ENCODE results near the gene SMARCAL1. TPM values are rescaled to one million over a fixed set of nuclear protein-coding genes. Genes with fewer than 3 reads are reported as not detected.

Gene SMARCAL1
- total and polyA plus RNA-seq, 2 of the 13 experiments (the other 11 are each of a cell fraction or from before 2014, with no cell fraction given), result 12.7 to 21.3 TPM

DNA sequence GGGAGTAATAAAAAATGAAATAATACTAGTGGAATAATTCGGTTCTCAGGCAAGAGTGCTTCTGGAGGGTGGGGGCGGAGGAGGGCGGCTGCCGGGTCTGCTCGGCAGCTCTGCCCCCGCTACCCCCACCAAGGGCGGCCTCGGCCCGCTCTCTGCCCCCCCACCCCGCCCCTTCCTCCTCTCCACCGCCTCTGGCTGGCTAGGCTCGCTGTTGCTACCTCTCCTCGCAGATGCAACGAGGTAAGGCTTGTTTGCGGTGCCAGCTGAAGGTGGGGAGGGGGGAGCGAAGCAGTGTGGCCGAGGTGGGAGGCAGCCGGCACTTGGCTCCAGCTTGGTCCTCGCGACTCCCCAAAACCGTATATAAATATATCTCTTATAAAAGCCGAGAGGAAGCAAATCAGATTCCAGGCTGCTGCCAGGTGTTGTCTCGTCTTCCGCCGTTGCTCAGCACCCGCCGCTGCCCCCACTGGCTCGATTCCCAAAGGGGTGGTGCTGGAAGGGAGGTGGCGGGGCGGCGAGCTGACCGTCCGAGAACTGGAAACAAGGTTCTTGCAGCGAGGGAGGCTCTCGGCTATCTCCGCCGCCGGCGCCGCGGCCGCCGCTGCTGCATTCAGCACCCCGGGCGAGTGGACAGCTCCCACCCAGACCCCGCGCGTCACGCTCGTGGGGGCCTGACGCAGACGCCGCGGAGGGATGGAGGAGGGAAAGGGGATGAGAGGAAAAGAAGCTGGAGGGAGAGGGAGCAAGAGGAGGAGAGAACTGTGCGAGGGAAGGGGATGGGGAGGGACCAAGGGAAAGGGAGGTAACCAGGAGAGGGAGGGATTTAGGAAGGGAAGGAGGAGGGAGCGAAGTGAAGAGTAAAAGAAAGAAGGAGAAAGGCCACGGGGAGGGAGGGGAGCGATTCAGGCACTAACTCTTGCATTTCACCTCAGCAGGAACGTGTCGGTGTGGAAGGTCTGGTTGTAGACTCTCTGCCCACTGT lies 40.3 kb upstream of the SMARCAL1 start, which contains the start of gene MARCHF4 (continued):
- TF ChIP-seq, protein P1, sequence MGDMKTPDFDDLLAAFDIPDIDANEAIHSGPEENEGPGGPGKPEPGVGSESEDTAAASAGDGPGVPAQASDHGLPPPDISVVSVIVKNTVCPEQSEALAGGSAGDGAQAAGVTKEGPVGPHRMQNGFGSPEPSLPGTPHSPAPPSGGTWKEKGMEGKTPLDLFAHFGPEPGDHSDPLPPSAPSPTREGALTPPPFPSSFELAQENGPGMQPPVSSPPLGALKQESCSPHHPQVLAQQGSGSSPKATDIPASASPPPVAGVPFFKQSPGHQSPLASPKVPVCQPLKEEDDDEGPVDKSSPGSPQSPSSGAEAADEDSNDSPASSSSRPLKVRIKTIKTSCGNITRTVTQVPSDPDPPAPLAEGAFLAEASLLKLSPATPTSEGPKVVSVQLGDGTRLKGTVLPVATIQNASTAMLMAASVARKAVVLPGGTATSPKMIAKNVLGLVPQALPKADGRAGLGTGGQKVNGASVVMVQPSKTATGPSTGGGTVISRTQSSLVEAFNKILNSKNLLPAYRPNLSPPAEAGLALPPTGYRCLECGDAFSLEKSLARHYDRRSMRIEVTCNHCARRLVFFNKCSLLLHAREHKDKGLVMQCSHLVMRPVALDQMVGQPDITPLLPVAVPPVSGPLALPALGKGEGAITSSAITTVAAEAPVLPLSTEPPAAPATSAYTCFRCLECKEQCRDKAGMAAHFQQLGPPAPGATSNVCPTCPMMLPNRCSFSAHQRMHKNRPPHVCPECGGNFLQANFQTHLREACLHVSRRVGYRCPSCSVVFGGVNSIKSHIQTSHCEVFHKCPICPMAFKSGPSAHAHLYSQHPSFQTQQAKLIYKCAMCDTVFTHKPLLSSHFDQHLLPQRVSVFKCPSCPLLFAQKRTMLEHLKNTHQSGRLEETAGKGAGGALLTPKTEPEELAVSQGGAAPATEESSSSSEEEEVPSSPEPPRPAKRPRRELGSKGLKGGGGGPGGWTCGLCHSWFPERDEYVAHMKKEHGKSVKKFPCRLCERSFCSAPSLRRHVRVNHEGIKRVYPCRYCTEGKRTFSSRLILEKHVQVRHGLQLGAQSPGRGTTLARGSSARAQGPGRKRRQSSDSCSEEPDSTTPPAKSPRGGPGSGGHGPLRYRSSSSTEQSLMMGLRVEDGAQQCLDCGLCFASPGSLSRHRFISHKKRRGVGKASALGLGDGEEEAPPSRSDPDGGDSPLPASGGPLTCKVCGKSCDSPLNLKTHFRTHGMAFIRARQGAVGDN (CRISPR knock-in tag; IDR thresholded peaks at IDR 0.05), result peak; percentile 74
- peak; percentile 75; the same call in 1 of the 2 replicates for TF ChIP-seq ZNF816 (CRISPR knock-in tag; IDR thresholded peaks at IDR 0.05; ENCODE audit: borderline replicate concordance)
- no peak for TF ChIP-seq ZNF496 (CRISPR knock-in tag; IDR thresholded peaks at IDR 0.05; ENCODE audit: insufficient replicate concordance)
- TF ChIP-seq, protein P2, sequence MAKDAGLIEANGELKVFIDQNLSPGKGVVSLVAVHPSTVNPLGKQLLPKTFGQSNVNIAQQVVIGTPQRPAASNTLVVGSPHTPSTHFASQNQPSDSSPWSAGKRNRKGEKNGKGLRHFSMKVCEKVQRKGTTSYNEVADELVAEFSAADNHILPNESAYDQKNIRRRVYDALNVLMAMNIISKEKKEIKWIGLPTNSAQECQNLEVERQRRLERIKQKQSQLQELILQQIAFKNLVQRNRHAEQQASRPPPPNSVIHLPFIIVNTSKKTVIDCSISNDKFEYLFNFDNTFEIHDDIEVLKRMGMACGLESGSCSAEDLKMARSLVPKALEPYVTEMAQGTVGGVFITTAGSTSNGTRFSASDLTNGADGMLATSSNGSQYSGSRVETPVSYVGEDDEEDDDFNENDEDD (CRISPR knock-in tag; IDR thresholded peaks at IDR 0.05; ENCODE audit: borderline replicate concordance), result no peak
- TF ChIP-seq MAFF (IDR thresholded peaks at IDR 0.05; ENCODE audit: low read depth, low read length), result no peak
- TF ChIP-seq ZNF292 (CRISPR knock-in tag; IDR thresholded peaks at IDR 0.05; ENCODE audit: borderline replicate concordance, low read depth), result no peak
- 0 out of 2 replicates have a peak, but pooled peaks have one; percentile 55 for TF ChIP-seq ESRRA (CRISPR knock-in tag; IDR thresholded peaks at IDR 0.05; ENCODE audit: low read depth)
- no peak for TF ChIP-seq ZNF136 (CRISPR knock-in tag; IDR thresholded peaks at IDR 0.05; ENCODE audit: low read depth)
- no peak for TF ChIP-seq ELF4 (CRISPR knock-in tag; IDR thresholded peaks at IDR 0.05; ENCODE audit: borderline replicate concordance)
- TF ChIP-seq, protein P3, sequence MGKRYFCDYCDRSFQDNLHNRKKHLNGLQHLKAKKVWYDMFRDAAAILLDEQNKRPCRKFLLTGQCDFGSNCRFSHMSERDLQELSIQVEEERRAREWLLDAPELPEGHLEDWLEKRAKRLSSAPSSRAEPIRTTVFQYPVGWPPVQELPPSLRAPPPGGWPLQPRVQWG (CRISPR knock-in tag; IDR thresholded peaks at IDR 0.05; ENCODE audit: borderline replicate concordance, low read depth), result no peak
- TF ChIP-seq, protein P4, sequence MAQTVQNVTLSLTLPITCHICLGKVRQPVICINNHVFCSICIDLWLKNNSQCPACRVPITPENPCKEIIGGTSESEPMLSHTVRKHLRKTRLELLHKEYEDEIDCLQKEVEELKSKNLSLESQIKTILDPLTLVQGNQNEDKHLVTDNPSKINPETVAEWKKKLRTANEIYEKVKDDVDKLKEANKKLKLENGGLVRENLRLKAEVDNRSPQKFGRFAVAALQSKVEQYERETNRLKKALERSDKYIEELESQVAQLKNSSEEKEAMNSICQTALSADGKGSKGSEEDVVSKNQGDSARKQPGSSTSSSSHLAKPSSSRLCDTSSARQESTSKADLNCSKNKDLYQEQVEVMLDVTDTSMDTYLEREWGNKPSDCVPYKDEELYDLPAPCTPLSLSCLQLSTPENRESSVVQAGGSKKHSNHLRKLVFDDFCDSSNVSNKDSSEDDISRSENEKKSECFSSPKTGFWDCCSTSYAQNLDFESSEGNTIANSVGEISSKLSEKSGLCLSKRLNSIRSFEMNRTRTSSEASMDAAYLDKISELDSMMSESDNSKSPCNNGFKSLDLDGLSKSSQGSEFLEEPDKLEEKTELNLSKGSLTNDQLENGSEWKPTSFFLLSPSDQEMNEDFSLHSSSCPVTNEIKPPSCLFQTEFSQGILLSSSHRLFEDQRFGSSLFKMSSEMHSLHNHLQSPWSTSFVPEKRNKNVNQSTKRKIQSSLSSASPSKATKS (CRISPR knock-in tag; IDR thresholded peaks at IDR 0.05), result 0 out of 2 replicates have a peak, but pooled peaks have one; percentile 64
- TF ChIP-seq ZNF333 (CRISPR knock-in tag; IDR thresholded peaks at IDR 0.05; ENCODE audit: borderline replicate concordance), result 0 out of 2 replicates have a peak, but pooled peaks have one; percentile 67
- TF ChIP-seq FOXK2 (IDR thresholded peaks at IDR 0.05), result no peak
- TF ChIP-seq PHF5A (CRISPR knock-in tag; IDR thresholded peaks at IDR 0.05; ENCODE audit: low read depth, unreplicated experiment), result no peak
- peak; percentile 57; the same call in 1 of the 2 replicates for TF ChIP-seq CBFB (CRISPR knock-in tag; IDR thresholded peaks at IDR 0.05)
- peak; percentile 94 for TF ChIP-seq ZC3H13 (CRISPR knock-in tag; IDR thresholded peaks at IDR 0.05)
- TF ChIP-seq SNAPC2 (CRISPR knock-in tag; IDR thresholded peaks at IDR 0.05), result peak; percentile 89; the same call in 1 of the 2 replicates
- TF ChIP-seq AKAP8 (CRISPR knock-in tag; IDR thresholded peaks at IDR 0.05), result 0 out of 2 replicates have a peak, but pooled peaks have one; percentile 39
